Stimulated activated CD8-positive, alpha-beta memory T cell treated with anti-CD3 and anti-CD28 coated beads, Interleukin-4, amount 100 ng/mL, for 4 hours (primary cell): Measurements from ENCODE around the gene HSP90AA1.
"Not testable (repeated sequence)": the region's sequence is repeated elsewhere in the genome, so short reads cannot be mapped to it uniquely, and the experiment has no call there.

Experiments
- DNase-seq, 2 donors: peaks; one replicate each; pipeline ENCODE4 v3.0.0-alpha.2; 2020; ENCODE audit warnings: low read depth in 2 of 2, low spot score in 1 of 2

HSP90AA1 gene

GRCh38 chr14:102074415-102074964 lies 12.4 kb downstream of the HSP90AA1 start:
- no peak for DNase-seq

GRCh38 chr14:102071283-102071998 lies 15.4 kb downstream of the HSP90AA1 start:
- DNase-seq: no peak

DNA sequence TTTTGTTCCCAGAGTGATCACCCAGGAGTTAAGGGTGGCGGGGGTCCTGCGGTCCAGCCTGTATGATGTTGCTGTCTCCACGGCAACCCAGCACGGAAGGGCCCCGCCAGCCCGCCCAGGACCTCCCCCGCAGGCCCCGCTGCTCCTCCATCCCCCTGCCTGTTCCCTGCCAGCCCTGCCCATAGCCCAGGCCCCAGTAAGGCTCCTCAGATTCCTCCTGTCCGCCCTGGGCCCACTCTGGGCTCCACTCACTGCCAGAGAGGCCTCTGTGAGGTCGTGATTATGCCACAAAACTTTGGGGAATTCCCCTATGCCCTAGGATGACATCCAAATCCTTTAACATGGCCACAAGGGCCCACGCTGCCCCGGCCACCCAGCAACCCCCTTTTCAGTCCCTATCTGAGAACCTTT lies 20.8 kb downstream of the HSP90AA1 start:
- no peak for DNase-seq

GRCh38 chr14:102064590-102064989 lies 22.3 kb downstream of the HSP90AA1 start:
- DNase-seq: not testable (repeated sequence)

GRCh38 chr14:102063808-102064429 lies 22.9 kb downstream of the HSP90AA1 start:
- no peak for DNase-seq

GRCh38 chr14:102063109-102063807 lies 23.6 kb downstream of the HSP90AA1 start:
- peak in 1 of 2 donors; percentile 45 for DNase-seq

- DNase-seq: no peak
These were observed 27.9 kb downstream of the HSP90AA1 start for GRCh38 chr14:102058961-102059360.

GRCh38 chr14:102058146-102058545 lies 28.7 kb downstream of the HSP90AA1 start:
- DNase-seq: no peak

- no peak for DNase-seq
These were observed 29.2 kb downstream of the HSP90AA1 start for GRCh38 chr14:102057480-102058114.

DNA sequence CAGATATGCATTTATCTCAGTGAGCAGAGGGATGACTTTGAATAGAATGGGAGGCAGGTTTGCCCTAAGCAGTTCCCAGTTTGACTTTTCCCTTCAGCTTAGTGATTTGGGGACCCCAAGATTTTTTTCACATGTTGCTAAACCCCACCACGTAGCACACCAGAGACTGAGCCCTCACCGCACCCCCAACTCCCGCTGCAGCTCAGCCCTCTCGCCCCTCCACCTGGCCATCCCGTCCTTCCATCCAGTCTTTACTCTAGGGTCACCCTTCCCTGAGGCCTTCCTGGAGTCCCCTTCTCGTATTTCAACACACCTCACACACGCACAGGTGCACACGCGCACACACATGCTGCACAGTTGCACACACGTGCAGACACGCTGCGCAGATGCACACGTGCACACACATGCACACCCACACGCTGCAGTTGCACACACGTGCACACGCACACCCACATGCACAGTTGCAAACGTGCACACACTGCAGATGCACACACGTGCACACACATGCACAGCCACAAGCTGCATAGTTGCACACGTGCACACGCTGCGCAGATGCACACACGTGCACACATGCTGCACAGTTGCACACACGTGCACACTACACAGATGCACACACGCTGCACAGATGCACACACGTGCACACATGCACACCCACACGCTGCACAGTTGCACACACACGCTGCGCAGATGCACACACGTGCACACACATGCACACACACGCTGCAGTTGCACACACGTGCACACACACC lies 30.0 kb downstream of the HSP90AA1 start:
- no peak for DNase-seq

DNA sequence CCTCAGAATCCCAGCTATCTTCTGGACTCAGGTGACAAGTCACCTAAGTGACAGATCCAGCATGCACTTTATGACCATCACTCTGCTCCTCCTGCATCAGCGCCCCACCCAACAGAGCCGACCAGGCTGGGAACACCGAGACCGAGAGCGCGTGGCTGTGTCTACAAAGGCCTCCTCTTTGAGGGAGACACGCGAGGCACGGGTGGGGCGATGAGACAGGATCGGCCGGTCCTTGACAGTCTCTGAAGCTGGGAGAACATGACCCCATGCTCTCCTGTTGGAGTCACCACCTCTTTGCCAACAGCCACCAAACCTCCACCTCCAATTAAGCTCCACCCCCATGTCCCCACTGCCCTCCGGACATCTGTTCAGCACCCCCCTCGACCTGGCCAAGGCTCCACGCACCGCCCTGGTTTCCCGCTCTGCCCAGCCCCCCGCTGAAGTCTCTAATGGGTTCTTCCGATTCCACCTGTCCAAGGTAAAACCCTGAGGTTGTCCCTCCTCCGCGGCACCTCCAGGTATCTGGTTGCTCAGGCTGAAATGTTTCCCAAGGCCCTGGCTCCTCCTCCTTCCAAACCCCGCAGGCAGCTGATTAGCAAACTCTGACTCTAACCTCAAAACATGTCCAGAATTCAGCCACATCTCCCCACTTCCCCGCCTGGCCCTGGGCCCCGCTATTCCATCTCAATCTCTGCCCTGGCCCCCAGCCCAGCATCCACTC lies 31.5 kb downstream of the HSP90AA1 start:
- no peak for DNase-seq

DNA sequence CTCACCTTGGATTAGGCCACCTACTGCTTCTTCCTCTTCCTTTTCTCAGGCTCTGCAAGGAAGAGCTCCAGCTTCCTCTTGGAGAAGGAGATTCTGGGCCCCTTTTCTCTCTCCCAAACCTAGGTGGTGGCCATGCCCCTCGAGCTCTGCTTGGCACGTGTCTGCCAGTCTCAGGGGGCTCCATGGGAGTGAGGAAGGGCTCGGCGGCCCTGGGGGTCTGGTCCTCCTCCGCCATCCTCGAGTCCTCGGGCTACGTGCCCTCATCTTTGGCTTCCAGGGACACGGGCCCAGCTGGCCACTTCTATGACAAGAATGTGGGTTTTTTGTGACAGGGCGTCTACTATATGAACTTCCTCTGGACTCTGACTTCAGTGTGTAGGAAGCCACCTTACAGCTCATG lies 34.3 kb downstream of the HSP90AA1 start:
- DNase-seq: no peak

- DNase-seq: no peak
These were observed 36.2 kb downstream of the HSP90AA1 start for GRCh38 chr14:102050625-102051024.

DNA sequence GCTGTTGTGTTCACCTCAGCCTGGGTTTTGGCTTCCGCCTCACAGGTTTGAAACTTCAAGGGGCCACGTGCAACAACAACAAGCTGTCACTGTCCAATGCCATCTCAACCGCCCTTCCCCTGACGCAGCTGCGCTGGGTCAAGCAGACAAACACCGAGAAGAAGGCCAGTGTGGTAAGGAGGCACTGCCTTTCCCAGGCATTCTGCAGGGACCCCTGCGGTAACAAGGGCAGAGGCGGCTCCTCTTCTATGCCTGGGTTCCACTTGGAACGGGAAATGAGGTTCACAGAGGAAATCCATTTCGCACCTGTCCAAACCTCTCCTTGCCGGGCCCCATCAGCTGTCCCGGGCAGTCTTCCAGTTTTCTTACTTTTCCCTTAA lies 36.8 kb downstream of the HSP90AA1 start:
- no peak for DNase-seq

DNA sequence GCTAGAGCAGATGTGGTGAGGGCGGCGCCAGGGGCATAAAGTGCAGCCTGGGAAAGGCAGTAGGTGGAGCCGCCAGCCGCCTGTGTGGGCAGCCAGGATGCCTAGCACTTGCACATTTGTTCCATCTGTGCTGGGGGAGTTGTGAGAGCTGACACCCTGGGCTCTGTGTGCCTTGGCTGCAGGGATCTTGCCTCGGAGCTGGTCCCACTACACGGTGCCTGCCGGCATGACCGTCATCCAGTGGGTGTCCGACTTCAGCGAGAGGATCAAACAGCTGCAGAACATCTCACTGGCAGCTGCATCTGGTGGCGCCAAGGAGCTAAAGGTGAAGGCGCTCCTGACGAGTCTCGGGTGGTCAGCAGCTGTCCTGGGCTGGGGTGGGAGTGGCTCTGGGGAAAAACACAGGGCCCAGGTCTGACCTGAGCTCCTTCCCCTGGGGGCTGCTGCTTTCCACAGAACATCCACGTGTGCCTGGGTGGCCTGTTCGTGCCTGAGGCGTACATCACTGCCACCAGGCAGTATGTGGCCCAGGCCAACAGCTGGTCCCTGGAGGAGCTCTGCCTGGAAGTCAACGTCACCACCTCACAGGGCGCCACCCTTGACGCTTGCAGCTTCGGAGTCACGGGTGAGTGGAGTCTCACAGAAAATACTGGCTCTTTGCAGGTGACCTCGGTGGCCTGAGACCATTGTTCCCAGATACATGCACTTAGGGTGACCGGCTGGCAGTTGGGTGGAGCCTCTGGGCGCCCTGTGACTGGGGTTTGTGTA lies 37.4 kb downstream of the HSP90AA1 start:
- DNase-seq: no peak

GRCh38 chr14:102047808-102048540 lies 38.9 kb downstream of the HSP90AA1 start:
- no peak for DNase-seq

GRCh38 chr14:102046337-102047278 lies 40.2 kb downstream of the HSP90AA1 start:
- DNase-seq: no peak

DNA sequence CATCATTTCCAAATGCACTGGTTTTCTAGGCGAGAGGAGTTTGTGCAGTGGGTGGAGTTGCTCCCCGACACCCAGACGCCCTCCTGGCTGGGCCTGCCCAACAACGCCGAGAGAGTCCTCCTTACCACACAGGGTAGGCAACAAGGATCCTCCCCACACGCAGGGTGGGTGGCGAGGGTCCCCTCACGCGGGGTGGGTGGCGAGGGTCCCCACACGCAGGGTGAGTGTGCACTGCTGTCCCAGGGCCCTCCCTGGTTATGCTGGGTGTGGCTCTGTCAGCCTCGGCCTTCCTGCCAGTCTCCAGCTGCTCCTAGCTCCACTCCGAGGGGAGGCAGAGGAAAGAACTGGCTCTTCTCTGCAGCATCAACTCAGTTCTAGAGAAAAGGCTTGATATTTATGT lies 42.3 kb downstream of the HSP90AA1 start:
- no peak for DNase-seq
